ENCODE measurements around the gene GNG12.

DNA sequence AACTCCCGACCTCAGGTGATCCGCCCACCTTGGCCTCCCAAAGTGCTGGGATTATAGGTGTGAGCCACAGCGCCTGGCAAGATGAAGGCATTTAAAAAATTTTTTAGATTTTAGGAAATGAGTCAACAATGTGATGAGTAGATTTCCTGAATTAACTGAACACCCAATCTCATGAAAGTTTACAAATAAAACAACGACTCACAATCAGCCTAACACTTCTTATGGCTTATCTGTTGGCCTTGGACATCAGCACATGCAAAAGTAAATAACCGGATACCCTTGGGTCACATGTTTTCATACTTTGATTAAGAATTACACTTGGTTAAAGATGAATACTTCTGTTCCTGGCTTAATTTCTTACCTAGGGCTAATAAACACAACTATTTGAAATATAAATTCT lies 3.0 kb downstream of the GNG12 start:
- no peak for TF ChIP-seq POLR2A (IDR thresholded peaks at IDR 0.05)
- TF ChIP-seq, protein P1, sequence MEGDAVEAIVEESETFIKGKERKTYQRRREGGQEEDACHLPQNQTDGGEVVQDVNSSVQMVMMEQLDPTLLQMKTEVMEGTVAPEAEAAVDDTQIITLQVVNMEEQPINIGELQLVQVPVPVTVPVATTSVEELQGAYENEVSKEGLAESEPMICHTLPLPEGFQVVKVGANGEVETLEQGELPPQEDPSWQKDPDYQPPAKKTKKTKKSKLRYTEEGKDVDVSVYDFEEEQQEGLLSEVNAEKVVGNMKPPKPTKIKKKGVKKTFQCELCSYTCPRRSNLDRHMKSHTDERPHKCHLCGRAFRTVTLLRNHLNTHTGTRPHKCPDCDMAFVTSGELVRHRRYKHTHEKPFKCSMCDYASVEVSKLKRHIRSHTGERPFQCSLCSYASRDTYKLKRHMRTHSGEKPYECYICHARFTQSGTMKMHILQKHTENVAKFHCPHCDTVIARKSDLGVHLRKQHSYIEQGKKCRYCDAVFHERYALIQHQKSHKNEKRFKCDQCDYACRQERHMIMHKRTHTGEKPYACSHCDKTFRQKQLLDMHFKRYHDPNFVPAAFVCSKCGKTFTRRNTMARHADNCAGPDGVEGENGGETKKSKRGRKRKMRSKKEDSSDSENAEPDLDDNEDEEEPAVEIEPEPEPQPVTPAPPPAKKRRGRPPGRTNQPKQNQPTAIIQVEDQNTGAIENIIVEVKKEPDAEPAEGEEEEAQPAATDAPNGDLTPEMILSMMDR (IDR thresholded peaks at IDR 0.05), result no peak
- no peak for TF ChIP-seq POLR2AphosphoS5 (IDR thresholded peaks at IDR 0.05)
- no peak for TF ChIP-seq EP300 (IDR thresholded peaks at IDR 0.05)
